Stimulated activated CD8-positive, alpha-beta memory T cell treated with anti-CD3 and anti-CD28 coated beads, Interleukin-4, amount 100 ng/mL, for 4 hours (primary cell): Measurements from ENCODE around the gene P2RY8.
A peak's percentile ranks its signal among the peaks of the same experiment; 100 is the strongest.
"Not testable (repeated sequence)": the region's sequence is repeated elsewhere in the genome, so short reads cannot be mapped to it uniquely, and the experiment has no call there.

Experiments used
- DNase-seq, 2 donors: peaks; one replicate each; pipeline ENCODE4 v3.0.0-alpha.2; 2020; ENCODE audit warnings: low read depth in 2 of 2, low spot score in 1 of 2

The P2RY8 gene

GRCh38 chrX:1465286-1466231 is 71.4 kb downstream of the P2RY8 start:
- no peak for DNase-seq

- no peak for DNase-seq
These were observed 72.1 kb downstream of the P2RY8 start for GRCh38 chrX:1464971-1465285.

GRCh38 chrX:1464041-1464970 is 72.7 kb downstream of the P2RY8 start:
- DNase-seq = no peak

- no peak for DNase-seq
These were observed 73.4 kb downstream of the P2RY8 start for GRCh38 chrX:1463581-1463980.

- peak; percentile 25 to 53 for DNase-seq
These were observed 74.3 kb downstream of the P2RY8 start for GRCh38 chrX:1462596-1463251.

GRCh38 chrX:1462110-1462509 is 74.9 kb downstream of the P2RY8 start:
- no peak for DNase-seq

GRCh38 chrX:1455948-1456280 is 81.1 kb downstream of the P2RY8 start:
- DNase-seq = no peak

GRCh38 chrX:1453951-1454785 is 82.8 kb downstream of the P2RY8 start:
- DNase-seq = peak; percentile 76 to 88

GRCh38 chrX:1453395-1453783 is 83.6 kb downstream of the P2RY8 start:
- DNase-seq = peak in 1 of 2 donors; percentile 74

GRCh38 chrX:1452516-1453394 is 84.2 kb downstream of the P2RY8 start, which contains the start of gene ASMTL:
Gene ASMTL (minus strand): TSS chrX:1452909. CDS start chrX:1452840, 69 bp downstream.
- DNase-seq = peak; percentile 100

- no peak for DNase-seq
These were observed 85.1 kb downstream of the P2RY8 start for GRCh38 chrX:1451661-1452515.

- no peak for DNase-seq
These were observed 85.7 kb downstream of the P2RY8 start for GRCh38 chrX:1451251-1451660.

- no peak for DNase-seq
These were observed 86.4 kb downstream of the P2RY8 start for GRCh38 chrX:1450361-1451161.

GRCh38 chrX:1449823-1450149 is 87.2 kb downstream of the P2RY8 start:
- no peak for DNase-seq

GRCh38 chrX:1449036-1449822 is 87.8 kb downstream of the P2RY8 start:
- DNase-seq = no peak

GRCh38 chrX:1448573-1449001 is 88.4 kb downstream of the P2RY8 start:
- not testable (repeated sequence) for DNase-seq

- DNase-seq = not testable (repeated sequence)
These were observed 88.9 kb downstream of the P2RY8 start for GRCh38 chrX:1447969-1448572.
